IMR-90 (cell line): ENCODE results near the gene PPM1H.

Experiments
- POLR2A ChIP-seq: IDR thresholded peaks from 2 replicates; pipeline ENCODE4 v1.6.1; 2012; ENCODE audit warnings: mild to moderate bottlenecking, low read depth, low read length
- TF ChIP-seq, protein P1 (sequence below): conservative IDR thresholded peaks from 2 replicates; pipeline ENCODE4 v1.5.1; 2012; ENCODE audit warnings: mild to moderate bottlenecking, low read depth, low read length, improper control_type of control experiment

DNA sequence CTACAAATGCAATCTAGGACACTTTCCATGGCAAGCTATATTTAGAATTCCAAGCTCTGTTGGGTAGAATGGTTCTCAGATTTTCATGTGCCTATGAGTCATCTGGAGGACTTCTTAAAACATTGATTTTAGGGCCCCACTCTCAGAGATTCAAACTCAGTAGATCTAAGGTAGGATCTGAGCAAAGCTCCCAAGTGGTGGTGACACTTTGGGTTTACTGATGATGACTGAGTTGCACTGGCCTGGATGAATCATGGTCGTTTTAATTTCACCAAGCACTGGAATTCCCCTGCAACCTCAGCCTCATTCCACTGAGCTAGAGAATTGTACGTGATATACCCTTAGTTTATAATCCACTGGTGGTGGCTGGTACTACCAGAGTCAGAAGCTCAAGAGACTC lies 86.5 kb downstream of the PPM1H start:
- TF ChIP-seq, protein P1, sequence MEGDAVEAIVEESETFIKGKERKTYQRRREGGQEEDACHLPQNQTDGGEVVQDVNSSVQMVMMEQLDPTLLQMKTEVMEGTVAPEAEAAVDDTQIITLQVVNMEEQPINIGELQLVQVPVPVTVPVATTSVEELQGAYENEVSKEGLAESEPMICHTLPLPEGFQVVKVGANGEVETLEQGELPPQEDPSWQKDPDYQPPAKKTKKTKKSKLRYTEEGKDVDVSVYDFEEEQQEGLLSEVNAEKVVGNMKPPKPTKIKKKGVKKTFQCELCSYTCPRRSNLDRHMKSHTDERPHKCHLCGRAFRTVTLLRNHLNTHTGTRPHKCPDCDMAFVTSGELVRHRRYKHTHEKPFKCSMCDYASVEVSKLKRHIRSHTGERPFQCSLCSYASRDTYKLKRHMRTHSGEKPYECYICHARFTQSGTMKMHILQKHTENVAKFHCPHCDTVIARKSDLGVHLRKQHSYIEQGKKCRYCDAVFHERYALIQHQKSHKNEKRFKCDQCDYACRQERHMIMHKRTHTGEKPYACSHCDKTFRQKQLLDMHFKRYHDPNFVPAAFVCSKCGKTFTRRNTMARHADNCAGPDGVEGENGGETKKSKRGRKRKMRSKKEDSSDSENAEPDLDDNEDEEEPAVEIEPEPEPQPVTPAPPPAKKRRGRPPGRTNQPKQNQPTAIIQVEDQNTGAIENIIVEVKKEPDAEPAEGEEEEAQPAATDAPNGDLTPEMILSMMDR, result peak; percentile 13; the same call in 1 of the 2 replicates
- TF ChIP-seq POLR2A, result no peak
